HEK293 (cell line): ENCODE results near the gene SPDYE4.

Source experiments
- CTCF ChIA-PET: fragments of 350-600 bp; formaldehyde crosslinking; extraction: SDS; loops from one replicate; lab custom pipeline; 2021; ENCODE audit warnings: antibody characterized with exemption; lab: Yijun Ruan, JAX
- POLR2A ChIA-PET: fragments of 300-600 bp; formaldehyde crosslinking; extraction: SDS; loops from one replicate; lab custom pipeline; 2020; ENCODE audit warnings: antibody characterized with exemption, inconsistent platforms; lab: Yijun Ruan, JAX
- H3K27ac ChIP-seq: fragments of 200-500 bp; sonication (Bioruptor generic); 2 replicates; pipeline ENCODE4 v1.5.1; 2014; ENCODE audit warnings: low read depth, low read length, control low read depth, inconsistent platforms; ENCODE audit errors: extremely low read depth
- H3K36me3 ChIP-seq, 2 experiments: fragments of 200-500 bp in 1 of 2; sonication (Bioruptor generic) in 1 of 2; 1 replicate in 1 of 2; 2 replicates in 1 of 2; pipeline ENCODE4 v1.5.1; 2014 to 2017; ENCODE audit warnings: inconsistent platforms in 2 of 2, low read length in 2 of 2; ENCODE audit not compliant: control insufficient read depth in 2 of 2, insufficient read depth in 1 of 2
- H3K4me1 ChIP-seq: fragments of 200-500 bp; sonication (Bioruptor generic); 2 replicates; pipeline ENCODE4 v1.5.1; 2014; ENCODE audit warnings: mild to moderate bottlenecking, low read length, inconsistent platforms; ENCODE audit not compliant: control insufficient read depth, insufficient read depth
- H3K4me3 ChIP-seq: 2 replicates; pipeline ENCODE4 v1.5.1; 2011; ENCODE audit warnings: low read depth, mild to moderate bottlenecking, control low read depth, low read length, moderate library complexity
- H3K9me3 ChIP-seq: fragments of 200-500 bp; sonication (Bioruptor generic); 2 replicates; pipeline ENCODE4 v1.5.1; 2014; ENCODE audit warnings: low read depth, low read length, inconsistent platforms; ENCODE audit not compliant: control insufficient read depth, insufficient read depth
- GLI4 ChIP-seq: fragments of 450-650 bp; formaldehyde crosslinking; IDR thresholded peaks from 2 replicates; pipeline ENCODE4 v1.5.1; 2016; ENCODE audit warnings: missing biosample characterization, missing genetic modification characterization
- KLF17 ChIP-seq: fragments of 450-650 bp; formaldehyde crosslinking; IDR thresholded peaks from 2 replicates; pipeline ENCODE4 v1.5.1; 2016; ENCODE audit warnings: missing biosample characterization, missing genetic modification characterization
- RBAK ChIP-seq: fragments of 450-650 bp; formaldehyde crosslinking; IDR thresholded peaks from 2 replicates; pipeline ENCODE4 v1.5.1; 2016; ENCODE audit warnings: missing biosample characterization, missing genetic modification characterization
- TSHZ1 ChIP-seq: fragments of 450-650 bp; formaldehyde crosslinking; IDR thresholded peaks from 2 replicates; pipeline ENCODE4 v1.5.1; 2016; ENCODE audit warnings: missing biosample characterization, missing genetic modification characterization, borderline replicate concordance
- ZNF114 ChIP-seq: fragments of 450-650 bp; formaldehyde crosslinking; IDR thresholded peaks from 2 replicates; pipeline ENCODE4 v1.5.0; 2017; ENCODE audit warnings: missing biosample characterization, missing genetic modification characterization
- ZNF133 ChIP-seq: fragments of 450-650 bp; formaldehyde crosslinking; IDR thresholded peaks from 2 replicates; pipeline ENCODE4 v1.5.1; 2016; ENCODE audit warnings: missing biosample characterization, missing genetic modification characterization
- ZNF211 ChIP-seq: fragments of 450-650 bp; formaldehyde crosslinking; IDR thresholded peaks from 2 replicates; pipeline ENCODE4 v1.5.1; 2016; ENCODE audit warnings: low read depth, missing biosample characterization, missing genetic modification characterization
- ZNF426 ChIP-seq: fragments of 450-650 bp; formaldehyde crosslinking; IDR thresholded peaks from 2 replicates; pipeline ENCODE4 v1.5.1; 2017; ENCODE audit warnings: missing biosample characterization, missing genetic modification characterization, mild to moderate bottlenecking, inconsistent platforms, moderate library complexity
- ZNF560 ChIP-seq: fragments of 450-650 bp; formaldehyde crosslinking; IDR thresholded peaks from 2 replicates; pipeline ENCODE4 v1.5.1; 2017; ENCODE audit warnings: missing biosample characterization, missing genetic modification characterization, borderline replicate concordance
- ZNF561 ChIP-seq: fragments of 450-650 bp; IDR thresholded peaks from 2 replicates; pipeline ENCODE4 v1.5.1; 2018; ENCODE audit warnings: missing biosample characterization, missing genetic modification characterization, borderline replicate concordance
- ZNF585B ChIP-seq: fragments of 450-650 bp; formaldehyde crosslinking; IDR thresholded peaks from 2 replicates; pipeline ENCODE4 v1.5.1; 2016; ENCODE audit warnings: missing biosample characterization, missing genetic modification characterization
- ZNF639 ChIP-seq: fragments of 450-650 bp; formaldehyde crosslinking; IDR thresholded peaks from 2 replicates; pipeline ENCODE4 v1.5.1; 2016; ENCODE audit warnings: missing biosample characterization, missing genetic modification characterization
- ZNF654 ChIP-seq: fragments of 450-650 bp; formaldehyde crosslinking; IDR thresholded peaks from 2 replicates; pipeline ENCODE4 v1.5.1; 2016; ENCODE audit warnings: low read depth, missing biosample characterization, missing genetic modification characterization
- ZNF791 ChIP-seq: fragments of 450-650 bp; formaldehyde crosslinking; IDR thresholded peaks from 2 replicates; pipeline ENCODE4 v1.5.1; 2016; ENCODE audit warnings: missing biosample characterization, missing genetic modification characterization
- ZNF830 ChIP-seq: fragments of 450-650 bp; IDR thresholded peaks from 2 replicates; pipeline ENCODE4 v1.5.0; 2018; ENCODE audit warnings: missing biosample characterization, missing genetic modification characterization, low read depth, mild to moderate bottlenecking, moderate library complexity
- ZXDB ChIP-seq: fragments of 450-650 bp; formaldehyde crosslinking; IDR thresholded peaks from 2 replicates; pipeline ENCODE4 v1.5.1; 2016; ENCODE audit warnings: missing biosample characterization, missing genetic modification characterization
- TF ChIP-seq, protein P1 (sequence below): fragments of 450-650 bp; formaldehyde crosslinking; IDR thresholded peaks from 2 replicates; pipeline ENCODE4; 2016; ENCODE audit warnings: missing biosample characterization, missing genetic modification characterization
- TF ChIP-seq, protein P2 (sequence below): fragments of 450-650 bp; formaldehyde crosslinking; IDR thresholded peaks from 2 replicates; pipeline ENCODE4 v1.5.1; 2016; ENCODE audit warnings: missing biosample characterization, missing genetic modification characterization

SPDYE4 gene

GRCh38 chr17:8707332-8708024 lies 50.9 kb downstream of the SPDYE4 start (continued):
- no peak for TF ChIP-seq ZNF560 (tag by site-specific recombination)
- no peak for TF ChIP-seq ZNF654 (tag by site-specific recombination)
- TF ChIP-seq ZNF830, result no peak
- TF ChIP-seq ZNF133 (tag by site-specific recombination), result no peak
- no peak for TF ChIP-seq TSHZ1 (tag by site-specific recombination)
- TF ChIP-seq ZNF426 (tag by site-specific recombination), result no peak

GRCh38 chr17:8706431-8706830 lies 51.9 kb downstream of the SPDYE4 start:
- CTCF ChIA-PET, result no interaction called here

More at GRCh38 chr17:8706431-8706830, 51.9 kb downstream of the SPDYE4 start:
- no peak overlapping the region for H3K4me3 ChIP-seq
- POLR2A ChIA-PET, result no interaction called here
- no peaks in the 10 kb centered on the region for H3K4me1 ChIP-seq
- no peaks in the 10 kb centered on the region for H3K36me3 ChIP-seq
- H3K9me3 ChIP-seq, result no peaks in the 10 kb centered on the region
- no peak overlapping the region for H3K27ac ChIP-seq
- TF ChIP-seq KLF17 (no peak), ZXDB (tag by site-specific recombination) (no peak), GLI4 (tag by site-specific recombination) (no peak), ZNF114 (no peak), ZNF585B (no peak), ZNF639 (no peak), RBAK (tag by site-specific recombination) (no peak), ZNF791 (tag by site-specific recombination) (no peak), ZNF561 (tag by site-specific recombination) (no peak), ZNF211 (tag by site-specific recombination) (no peak)
- TF ChIP-seq, protein P1, sequence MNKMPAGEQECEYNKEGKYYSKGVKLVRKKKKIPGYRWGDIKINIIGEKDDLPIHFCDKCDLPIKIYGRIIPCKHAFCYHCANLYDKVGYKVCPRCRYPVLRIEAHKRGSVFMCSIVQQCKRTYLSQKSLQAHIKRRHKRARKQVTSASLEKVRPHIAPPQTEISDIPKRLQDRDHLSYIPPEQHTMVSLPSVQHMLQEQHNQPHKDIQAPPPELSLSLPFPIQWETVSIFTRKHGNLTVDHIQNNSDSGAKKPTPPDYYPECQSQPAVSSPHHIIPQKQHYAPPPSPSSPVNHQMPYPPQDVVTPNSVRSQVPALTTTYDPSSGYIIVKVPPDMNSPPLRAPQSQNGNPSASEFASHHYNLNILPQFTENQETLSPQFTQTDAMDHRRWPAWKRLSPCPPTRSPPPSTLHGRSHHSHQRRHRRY (tag by site-specific recombination), result no peak
- TF ChIP-seq, protein P2, sequence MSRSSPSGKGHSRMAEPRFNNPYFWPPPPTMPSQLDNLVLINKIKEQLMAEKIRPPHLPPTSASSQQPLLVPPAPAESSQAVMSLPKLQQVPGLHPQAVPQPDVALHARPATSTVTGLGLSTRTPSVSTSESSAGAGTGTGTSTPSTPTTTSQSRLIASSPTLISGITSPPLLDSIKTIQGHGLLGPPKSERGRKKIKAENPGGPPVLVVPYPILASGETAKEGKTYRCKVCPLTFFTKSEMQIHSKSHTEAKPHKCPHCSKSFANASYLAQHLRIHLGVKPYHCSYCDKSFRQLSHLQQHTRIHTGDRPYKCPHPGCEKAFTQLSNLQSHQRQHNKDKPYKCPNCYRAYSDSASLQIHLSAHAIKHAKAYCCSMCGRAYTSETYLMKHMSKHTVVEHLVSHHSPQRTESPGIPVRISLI (tag by site-specific recombination), result no peak
